GM19328 (cell line): ENCODE data around the gene RBMY1D.
"Not testable (repeated sequence)": the region's sequence is repeated elsewhere in the genome, so short reads cannot be mapped to it uniquely, and the experiment has no call there.

Source experiments
- ATAC-seq: cut with Tn5 transposase; IDR thresholded peaks from one replicate; pipeline ENCODE4 v1.9.1; 2021; ENCODE audit warnings: mild to moderate bottlenecking, moderate library complexity; ENCODE audit not compliant: unreplicated experiment

RBMY1D gene

GRCh38 chrY:21894426-21894825, at the start of gene RBMY1D:
RBMY1D (minus strand) TSS chrY:21894526; CDS start chrY:21892513, 2,013 bp downstream.
- not testable (repeated sequence) for ATAC-seq

DNA sequence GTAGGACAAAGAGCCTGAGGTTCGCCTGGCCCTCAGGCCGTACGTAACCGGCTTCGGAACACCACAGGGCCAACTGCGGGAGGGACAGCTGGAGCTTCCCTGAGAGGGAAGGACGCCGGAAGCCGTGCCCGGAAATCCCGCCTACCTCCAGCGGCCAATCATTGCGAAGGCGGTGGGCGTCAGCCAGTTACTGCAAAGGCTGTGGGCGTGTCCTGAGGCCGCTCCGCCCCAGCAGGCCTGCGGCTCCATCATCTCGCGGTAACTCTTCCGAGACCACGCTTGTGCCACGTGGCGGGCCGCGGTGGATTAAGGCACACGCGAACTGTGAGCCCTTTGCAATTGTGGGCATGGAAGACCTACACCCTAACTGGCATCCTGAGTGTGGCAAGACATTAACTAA, 23.6 kb upstream of the RBMY1D start, which contains the start of gene RBMY1E:
Gene RBMY1E (minus strand): TSS at position 101 of the 400 bp plus-strand sequence. CDS start 1,978 bp downstream, outside the sequence.
- not testable (repeated sequence) for ATAC-seq

GRCh38 chrY:21869407-21870076, 24.8 kb downstream of the RBMY1D start:
- ATAC-seq: not testable (repeated sequence)

DNA sequence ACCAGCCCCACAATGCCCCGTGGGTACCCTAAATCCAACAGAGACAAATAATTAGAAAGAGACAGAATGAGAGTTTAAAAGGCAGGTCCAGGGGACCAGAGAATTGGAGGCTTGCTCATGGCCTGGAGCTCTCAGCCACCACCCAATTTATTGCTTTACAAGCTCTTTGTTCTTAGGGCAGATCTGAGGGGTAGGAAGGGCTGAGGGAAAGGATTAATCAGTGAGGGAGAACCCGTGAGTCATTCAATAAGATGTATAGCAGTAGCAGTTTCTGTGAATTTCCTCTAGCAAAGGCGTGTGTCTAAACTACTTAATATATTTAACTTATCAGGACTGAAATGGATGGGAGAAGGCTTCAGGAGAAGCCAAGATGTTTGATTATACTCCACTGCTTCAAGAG, 48.8 kb downstream of the RBMY1D start:
- no peak for ATAC-seq

GRCh38 chrY:21842090-21842489, 52.2 kb downstream of the RBMY1D start:
- no peak for ATAC-seq

- ATAC-seq: no peak
These were observed 54.8 kb downstream of the RBMY1D start for GRCh38 chrY:21839489-21839888.

DNA sequence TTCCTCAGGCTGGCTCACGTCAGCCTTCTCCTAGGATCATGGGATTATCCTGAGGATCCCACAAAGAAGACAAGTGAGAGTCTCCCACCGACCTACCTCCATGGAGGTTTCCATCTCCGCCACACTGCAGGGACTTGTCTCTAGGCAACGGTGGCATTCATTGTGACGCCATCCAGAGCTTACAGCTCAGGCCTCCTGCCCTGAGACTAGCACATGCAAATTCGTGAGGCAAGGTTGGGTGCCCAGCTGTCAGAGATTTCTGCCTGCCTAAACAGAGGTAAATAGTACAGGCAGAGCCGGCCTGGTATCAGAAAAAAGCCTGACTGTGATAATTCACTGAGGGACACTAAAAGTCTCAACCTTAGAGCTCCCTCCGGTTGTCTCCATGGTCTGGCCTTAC, 58.0 kb downstream of the RBMY1D start:
- ATAC-seq: no peak

GRCh38 chrY:21835052-21835451, 59.3 kb downstream of the RBMY1D start:
- ATAC-seq: no peak
